ENCODE data around the gene GALNT9. TPM values are rescaled to one million over a fixed set of nuclear protein-coding genes. Genes with fewer than 3 reads are reported as not detected.

GALNT9 gene
- total and polyA plus RNA-seq, 2 experiments from 2014 or later: 3.9 to 4.7 TPM

- no peaks in the 10 kb centered on the region for H3K9me2 ChIP-seq (replicated peaks; ENCODE audit: insufficient read depth)
- no peak overlapping the region for H3K4me2 ChIP-seq
- no peaks in the 10 kb centered on the region for H3K79me2 ChIP-seq
- no peaks in the 10 kb centered on the region for H3K4me1 ChIP-seq (ENCODE audit: insufficient read depth)
- H3K9me3 ChIP-seq (ENCODE audit: low read depth): no peaks in the 10 kb centered on the region
- TF ChIP-seq EZH2 (IDR thresholded peaks at IDR 0.05; ENCODE audit: borderline replicate concordance) (no peak), CTCF (IDR thresholded peaks at IDR 0.05; ENCODE audit: poor library complexity) (no peak), EZH2phosphoT487 (IDR thresholded peaks at IDR 0.05; ENCODE audit: low read depth, severe bottlenecking, unreplicated experiment) (no peak)
- H3K4me3 ChIP-seq: no peak overlapping the region
- no peak for DNase-seq (ENCODE audit: low spot score)
- no peaks in the 10 kb centered on the region for H3K27me3 ChIP-seq
- H3K36me3 ChIP-seq (replicated peaks; ENCODE audit: insufficient read depth, low read depth): no peaks in the 10 kb centered on the region
- H2AFZ ChIP-seq: no peak overlapping the region
- H3K27ac ChIP-seq: no peak overlapping the region
- 92% methylated on average over 14 of the region's 25 CpGs for WGBS (ENCODE audit: low lambda C conversion rate, missing lambda C conversion rate)
- H4K20me1 ChIP-seq (ENCODE audit: insufficient read depth, poor library complexity, severe bottlenecking): no peaks in the 10 kb centered on the region
Observed at GRCh38 chr12:132235116-132235820, 94.1 kb downstream of the GALNT9 start.

GRCh38 chr12:132230381-132230780 is 99.0 kb downstream of the GALNT9 start:
- H3K9me3 ChIP-seq (ENCODE audit: low read depth): no peaks in the 10 kb centered on the region
- no peaks in the 10 kb centered on the region for H3K9me2 ChIP-seq (replicated peaks; ENCODE audit: insufficient read depth)
- no peaks in the 10 kb centered on the region for H3K4me1 ChIP-seq (ENCODE audit: insufficient read depth)
- H3K4me3 ChIP-seq: no peak overlapping the region
- H3K79me2 ChIP-seq: no peaks in the 10 kb centered on the region
- no peak overlapping the region for H3K4me2 ChIP-seq
- no peak for DNase-seq (ENCODE audit: low spot score)
- H4K20me1 ChIP-seq (ENCODE audit: insufficient read depth, poor library complexity, severe bottlenecking): no peaks in the 10 kb centered on the region
- peaks cover 10% of the 10 kb centered on the region for H3K27me3 ChIP-seq
- WGBS (ENCODE audit: low lambda C conversion rate, missing lambda C conversion rate): 94% methylated on average over 22 of the region's 22 CpGs
- no peak overlapping the region for H3K27ac ChIP-seq
- H2AFZ ChIP-seq: no peak overlapping the region
- H3K36me3 ChIP-seq (replicated peaks; ENCODE audit: insufficient read depth, low read depth): no peaks in the 10 kb centered on the region
- TF ChIP-seq EZH2 (IDR thresholded peaks at IDR 0.05; ENCODE audit: borderline replicate concordance) (no peak), EZH2phosphoT487 (IDR thresholded peaks at IDR 0.05; ENCODE audit: low read depth, severe bottlenecking, unreplicated experiment) (no peak), CTCF (IDR thresholded peaks at IDR 0.05; ENCODE audit: poor library complexity) (no peak)

- H3K4me1 ChIP-seq (ENCODE audit: insufficient read depth): no peaks in the 10 kb centered on the region
- no peak for DNase-seq (ENCODE audit: low spot score)
- peaks cover 10% of the 10 kb centered on the region for H3K27me3 ChIP-seq
- H2AFZ ChIP-seq: no peak overlapping the region
- no peaks in the 10 kb centered on the region for H4K20me1 ChIP-seq (ENCODE audit: insufficient read depth, poor library complexity, severe bottlenecking)
- H3K79me2 ChIP-seq: no peaks in the 10 kb centered on the region
- H3K36me3 ChIP-seq (replicated peaks; ENCODE audit: insufficient read depth, low read depth): no peaks in the 10 kb centered on the region
- no peaks in the 10 kb centered on the region for H3K9me2 ChIP-seq (replicated peaks; ENCODE audit: insufficient read depth)
- H3K4me3 ChIP-seq: no peak overlapping the region
- WGBS (ENCODE audit: low lambda C conversion rate, missing lambda C conversion rate): 94% methylated on average over 17 of the region's 17 CpGs
- H3K4me2 ChIP-seq: no peak overlapping the region
- H3K27ac ChIP-seq: no peak overlapping the region
- TF ChIP-seq CTCF (IDR thresholded peaks at IDR 0.05; ENCODE audit: poor library complexity) (no peak), EZH2phosphoT487 (IDR thresholded peaks at IDR 0.05; ENCODE audit: low read depth, severe bottlenecking, unreplicated experiment) (no peak), EZH2 (IDR thresholded peaks at IDR 0.05; ENCODE audit: borderline replicate concordance) (no peak)
- no peaks in the 10 kb centered on the region for H3K9me3 ChIP-seq (ENCODE audit: low read depth)
Observed at GRCh38 chr12:132229926-132230325, 99.5 kb downstream of the GALNT9 start.

Measured in hepatocyte (in vitro differentiated cells).